B cell (primary cell): ENCODE data around the gene FBLN2. TPM values are rescaled to one million over a fixed set of nuclear protein-coding genes. Genes with fewer than 3 reads are reported as not detected.

Experiments
- ATAC-seq: fragments of 200-7000 bp; cut with Tn5 transposase; one replicate; pipeline ENCODE4 v1.10.0; 2021; ENCODE audit warnings: low read depth, mild to moderate bottlenecking, moderate number of reproducible peaks, moderate library complexity
- CTCF ChIA-PET: fragments of 350-600 bp; sonication (Branson Sonifier 250); formaldehyde crosslinking; loops from one replicate; lab custom pipeline; 2021; ENCODE audit warnings: antibody characterized with exemption, inconsistent platforms; lab: Charles Lee
- POLR2A ChIA-PET: fragments of 350-600 bp; sonication (Branson Sonifier 250); formaldehyde crosslinking; loops from one replicate; lab custom pipeline; 2021; ENCODE audit warnings: antibody characterized with exemption; lab: Charles Lee
- DNase-seq: peaks from one replicate; pipeline ENCODE4 v3.0.0; 2013
- H2AFZ ChIP-seq: 2 replicates; pipeline ENCODE4 v1.6.1; 2012; ENCODE audit warnings: mild to moderate bottlenecking, low read depth, low read length; ENCODE audit not compliant: insufficient read depth, poor library complexity, severe bottlenecking
- H3K27ac ChIP-seq, 2 donors: 1 replicate in 1 of 2; 2 replicates in 1 of 2; pipeline ENCODE4 v1.5.1; 2012 to 2013; ENCODE audit warnings: low read length in 2 of 2, mild to moderate bottlenecking in 2 of 2, moderate library complexity in 1 of 2
- H3K27me3 ChIP-seq, 4 experiments: fragments of 200-600 bp in 1 of 4; sonication (generic) in 1 of 4; replicated peaks in 1 of 4; 1 replicate in 2 of 4; 2 replicates in 2 of 4; pipeline versions ENCODE4 v1.6.1 to v1.7.0; 2013 to 2016; ENCODE audit warnings: low read length in 3 of 4, mild to moderate bottlenecking in 2 of 4, mixed read lengths in 1 of 4, moderate library complexity in 1 of 4; ENCODE audit not compliant: insufficient read depth in 4 of 4, control insufficient read depth in 3 of 4; ENCODE audit errors: control extremely low read depth in 1 of 4
- H3K36me3 ChIP-seq, 2 experiments: replicated peaks in 1 of 2; 1 replicate in 1 of 2; 2 replicates in 1 of 2; pipeline versions ENCODE4 v1.6.1 to v1.7.1; 2013; ENCODE audit warnings: low read length in 1 of 2; ENCODE audit not compliant: insufficient read depth in 2 of 2, control insufficient read depth in 1 of 2; ENCODE audit errors: control extremely low read depth in 1 of 2, extremely low read depth in 1 of 2
- H3K4me1 ChIP-seq, 2 donors: fragments of 200-600 bp in 1 of 2; sonication (generic) in 1 of 2; 1 replicate in 1 of 2; 2 replicates in 1 of 2; pipeline versions ENCODE4 v1.5.1 to v1.6.1; 2013 to 2017; ENCODE audit warnings: low read length in 2 of 2; ENCODE audit not compliant: control insufficient read depth in 2 of 2, insufficient read depth in 2 of 2
- H3K4me2 ChIP-seq: replicated peaks from 2 replicates; pipeline ENCODE3; 2012; ENCODE audit warnings: mild to moderate bottlenecking, low read depth, low read length; ENCODE audit not compliant: poor library complexity, severe bottlenecking
- H3K4me3 ChIP-seq, 5 experiments: fragments of 200-600 bp in 1 of 5; sonication (generic) in 1 of 5; 1 replicate in 3 of 5; 2 replicates in 2 of 5; pipeline versions ENCODE4 v1.5.1 to v1.7.0; 2011 to 2016; ENCODE audit warnings: low read length in 4 of 5, mild to moderate bottlenecking in 4 of 5, low read depth in 2 of 5, control low read depth in 1 of 5, moderate library complexity in 1 of 5; ENCODE audit not compliant: insufficient read depth in 1 of 5; ENCODE audit errors: control extremely low read depth in 1 of 5, extremely low read depth in 1 of 5
- H3K79me2 ChIP-seq: fragments of 200-600 bp; sonication (generic); one replicate; pipeline ENCODE4 v1.6.0; 2016; ENCODE audit warnings: low read length; ENCODE audit not compliant: control insufficient read depth, insufficient read depth
- H3K9ac ChIP-seq: fragments of 200-600 bp; sonication (generic); 2 replicates; pipeline ENCODE4 v1.6.1; 2017; ENCODE audit warnings: mild to moderate bottlenecking, low read length, moderate library complexity
- H3K9me3 ChIP-seq, 3 donors: one replicate each; pipeline versions ENCODE4 v1.6.1 to v1.7.1; 2013; ENCODE audit warnings: low read length in 2 of 3; ENCODE audit not compliant: control insufficient read depth in 2 of 3, insufficient read depth in 1 of 3; ENCODE audit errors: control extremely low read depth in 1 of 3
- H4K20me1 ChIP-seq: 2 replicates; pipeline ENCODE4 v1.6.0; 2012; ENCODE audit warnings: mild to moderate bottlenecking, low read length; ENCODE audit not compliant: insufficient read depth, control insufficient read depth, poor library complexity, severe bottlenecking
- H3K27ac Mint-ChIP-seq: one replicate; pipeline ENCODE4 v1.8.0; 2021; ENCODE audit warnings: mixed read lengths
- H3K27me3 Mint-ChIP-seq: one replicate; pipeline ENCODE4 v1.8.0; 2021; ENCODE audit warnings: mixed read lengths
- H3K4me1 Mint-ChIP-seq: one replicate; pipeline ENCODE4 v1.8.0; 2021; ENCODE audit warnings: mixed read lengths
- H3K4me3 Mint-ChIP-seq: one replicate; pipeline ENCODE4 v1.8.0; 2021; ENCODE audit warnings: mixed read lengths
- H3K9me3 Mint-ChIP-seq: one replicate; pipeline ENCODE4 v1.8.0; 2022; ENCODE audit warnings: mixed read lengths; ENCODE audit not compliant: insufficient read depth
- EZH2 ChIP-seq: IDR thresholded peaks from 2 replicates; pipeline ENCODE4 v1.6.1; 2012; ENCODE audit warnings: borderline replicate concordance, low read depth, mild to moderate bottlenecking, moderate library complexity, low read length; ENCODE audit not compliant: insufficient read depth, poor library complexity, severe bottlenecking
- WGBS: methylation state at CpG from one replicate; pipeline ENCODE4 v1.1.5; 2013; ENCODE audit warnings: missing lambda C conversion rate; ENCODE audit not compliant: insufficient coverage; 5-methylcytosine and 5-hydroxymethylcytosine counted together
- intact Hi-C: fragments of 100-400 bp; cut with micrococcal nuclease; formaldehyde crosslinking; loops from one replicate; pipeline ENCODE4 v1.10.0; 2022
- polyA plus RNA-seq: library from polyadenylated mRNA; depleted of rRNA; stranded (reverse); fragments of >200 nt; gene quantifications from 2 replicates; pipeline ENCODE4 v1.2.3, GENCODE V29; 2012
- total RNA-seq, 2 donors: library from RNA; stranded (reverse); fragments of 120-200 nt in 1 of 2; gene quantifications; 1 replicate in 1 of 2; 2 replicates in 1 of 2; pipeline versions ENCODE4 v1.2.3 to v1.2.4, GENCODE V29; 2013 to 2022
- TF ChIP-seq, protein P1 (sequence below): fragments of 200-600 bp; IDR thresholded peaks from one replicate; pipeline ENCODE4 v1.8.0; 2022; ENCODE audit warnings: antibody characterized with exemption, mild to moderate bottlenecking

The FBLN2 gene
- total and polyA plus RNA-seq, 2 donors (not counting 1 experiment from before 2014, with no cell fraction given) = 3.6 to 8.2 TPM

DNA sequence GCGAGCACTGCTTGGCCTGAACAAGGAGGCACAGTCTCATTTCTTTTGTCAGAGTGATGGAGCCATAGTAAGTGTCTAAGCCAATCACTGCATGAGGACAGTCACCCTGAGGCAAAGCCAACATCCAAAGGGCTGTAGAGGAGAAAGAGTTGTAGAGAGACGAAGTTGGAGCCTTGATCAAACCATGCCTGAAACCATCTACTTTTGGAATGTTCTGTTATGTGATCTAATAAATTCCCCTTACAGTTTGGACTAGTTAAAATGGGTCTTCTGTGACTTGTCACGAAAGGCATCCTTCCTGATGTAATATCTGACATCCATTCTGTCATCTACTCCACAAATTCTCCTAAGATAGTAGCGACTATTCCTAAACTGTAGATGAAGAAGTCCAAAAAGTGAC lies 128.3 kb downstream of the FBLN2 start:
- Mint-ChIP-seq H3K27ac (no peak overlapping the region), H3K27me3 (peaks cover 23% of the 10 kb centered on the region), H3K9me3 (no peaks in the 10 kb centered on the region), H3K4me1 (no peaks in the 10 kb centered on the region), H3K4me3 (no peak overlapping the region)
- Histone ChIP-seq H3K79me2 (no peaks in the 10 kb centered on the region), H3K4me3 (no peak overlapping the region), H4K20me1 (no peaks in the 10 kb centered on the region), H3K36me3 (no peaks in the 10 kb centered on the region), H2AFZ (no peak overlapping the region), H3K27ac (no peak overlapping the region), H3K9ac (no peak overlapping the region), H3K4me2 (no peak overlapping the region), H3K27me3 (peaks cover 0 to 4% (median 0%) of the 10 kb centered on the region in 4 experiments), H3K4me1 (no peaks in the 10 kb centered on the region), H3K9me3 (no peaks in the 10 kb centered on the region)
- no peak for ATAC-seq
- 92% methylated on average over 2 of the region's 4 CpGs for WGBS
- no peak for DNase-seq
- intact Hi-C loops = no loop called here
- CTCF ChIA-PET = no interaction called here
- no peak for TF ChIP-seq EZH2
- TF ChIP-seq, protein P1, sequence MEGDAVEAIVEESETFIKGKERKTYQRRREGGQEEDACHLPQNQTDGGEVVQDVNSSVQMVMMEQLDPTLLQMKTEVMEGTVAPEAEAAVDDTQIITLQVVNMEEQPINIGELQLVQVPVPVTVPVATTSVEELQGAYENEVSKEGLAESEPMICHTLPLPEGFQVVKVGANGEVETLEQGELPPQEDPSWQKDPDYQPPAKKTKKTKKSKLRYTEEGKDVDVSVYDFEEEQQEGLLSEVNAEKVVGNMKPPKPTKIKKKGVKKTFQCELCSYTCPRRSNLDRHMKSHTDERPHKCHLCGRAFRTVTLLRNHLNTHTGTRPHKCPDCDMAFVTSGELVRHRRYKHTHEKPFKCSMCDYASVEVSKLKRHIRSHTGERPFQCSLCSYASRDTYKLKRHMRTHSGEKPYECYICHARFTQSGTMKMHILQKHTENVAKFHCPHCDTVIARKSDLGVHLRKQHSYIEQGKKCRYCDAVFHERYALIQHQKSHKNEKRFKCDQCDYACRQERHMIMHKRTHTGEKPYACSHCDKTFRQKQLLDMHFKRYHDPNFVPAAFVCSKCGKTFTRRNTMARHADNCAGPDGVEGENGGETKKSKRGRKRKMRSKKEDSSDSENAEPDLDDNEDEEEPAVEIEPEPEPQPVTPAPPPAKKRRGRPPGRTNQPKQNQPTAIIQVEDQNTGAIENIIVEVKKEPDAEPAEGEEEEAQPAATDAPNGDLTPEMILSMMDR = no peak
- POLR2A ChIA-PET = no interaction called here

DNA sequence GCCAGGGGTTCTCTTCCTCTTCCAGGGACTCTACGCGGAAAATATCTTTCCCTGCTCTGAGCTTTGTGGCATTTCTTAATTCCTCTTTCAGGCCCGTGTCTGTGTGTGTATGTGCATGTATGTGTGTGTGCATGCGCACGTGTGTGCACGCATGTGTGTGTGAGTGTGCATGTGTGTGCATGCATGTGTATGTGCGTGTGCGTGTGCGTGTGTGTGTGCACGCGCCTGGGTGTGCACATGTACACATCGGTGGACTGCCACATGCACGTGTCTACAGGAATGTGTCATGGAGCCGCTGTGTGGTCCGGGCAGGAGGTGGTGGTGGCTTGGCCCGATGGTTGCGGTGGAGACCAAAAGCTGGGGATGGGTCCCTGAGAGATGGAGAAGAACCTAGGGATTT lies 133.0 kb downstream of the FBLN2 start:
- Histone ChIP-seq H3K4me1 (no peaks in the 10 kb centered on the region), H2AFZ (no peak overlapping the region), H3K9me3 (no peaks in the 10 kb centered on the region), H3K27me3 (peaks cover 0 to 2% (median 0%) of the 10 kb centered on the region in 4 experiments), H3K4me3 (no peak overlapping the region), H3K79me2 (no peaks in the 10 kb centered on the region), H3K27ac (no peak overlapping the region), H4K20me1 (no peaks in the 10 kb centered on the region), H3K36me3 (no peaks in the 10 kb centered on the region), H3K9ac (no peak overlapping the region), H3K4me2 (no peak overlapping the region)
- Mint-ChIP-seq H3K4me1 (no peaks in the 10 kb centered on the region), H3K27me3 (peaks cover 25% of the 10 kb centered on the region), H3K4me3 (no peak overlapping the region), H3K27ac (no peak overlapping the region), H3K9me3 (no peaks in the 10 kb centered on the region)
- ChIA-PET POLR2A (no interaction called here), CTCF (no interaction called here)
- ATAC-seq = no peak
- intact Hi-C loops = no loop called here
- no peak for TF ChIP-seq EZH2
- DNase-seq = no peak
- 72% methylated on average over 15 of the region's 17 CpGs for WGBS
